ENCODE data around the gene TSHR. TPM values are rescaled to one million over a fixed set of nuclear protein-coding genes. Genes with fewer than 3 reads are reported as not detected.

The TSHR gene
- total RNA-seq, 1 experiment from 2014 or later, result not detected

- 0 out of 2 replicates have a peak, but pooled peaks cover 5% of the 10 kb centered on the region for H3K79me2 ChIP-seq (ENCODE audit: insufficient read depth, low read length)
- H2AFZ ChIP-seq (ENCODE audit: low read depth, low read length, poor library complexity, severe bottlenecking), result no peak overlapping the region
- H3K27me3 ChIP-seq (ENCODE audit: insufficient read depth, low read length), result no peaks in the 10 kb centered on the region
- no peak overlapping the region for H3K9ac ChIP-seq (ENCODE audit: low read length)
- no peaks in the 10 kb centered on the region for H3K36me3 ChIP-seq (ENCODE audit: control insufficient read depth in 1 of 2, insufficient read depth in 2 of 2, low read length in 2 of 2)
- peaks cover 4 to 9% of the 10 kb centered on the region in 2 experiments; a peak in 3 of 4 replicates for H3K4me1 ChIP-seq (ENCODE audit: control insufficient read depth in 1 of 2, insufficient read depth in 2 of 2, low read length in 2 of 2)
- H3K9me2 ChIP-seq (ENCODE audit: insufficient read depth), result no peaks in the 10 kb centered on the region
- TF ChIP-seq CTCF (IDR thresholded peaks at IDR 0.05 in 2 of 3, conservative IDR thresholded peaks at IDR 0.05 in 1 of 3; ENCODE audit: borderline replicate concordance in 1 of 3, insufficient read depth in 1 of 3, low read depth in 2 of 3, low read length in 2 of 3) (peak in 2 of 3 experiments; percentile 27 to 36; a peak in 3 of 6 replicates), ELF1 (IDR thresholded peaks at IDR 0.05; ENCODE audit: borderline replicate concordance, low read depth) (no peak), ZFX (IDR thresholded peaks at IDR 0.05) (no peak), ZNF274 (IDR thresholded peaks at IDR 0.05; ENCODE audit: low read depth, low read length) (no peak)
- ATAC-seq (peak; percentile 59), DNase-seq (ENCODE audit: low read depth, low spot score) (no peak)
- H3K27ac ChIP-seq (ENCODE audit: low read depth, low read length), result no peak overlapping the region
- intact Hi-C loops (cut with micrococcal nuclease), result no loop called here
- no peaks in the 10 kb centered on the region for H3K9me3 ChIP-seq (ENCODE audit: control insufficient read depth in 1 of 2, insufficient read depth in 1 of 2, low read depth in 1 of 2, low read length in 2 of 2)
- POLR2A ChIA-PET, result no interaction called here
- H4K20me1 ChIP-seq (ENCODE audit: insufficient read depth), result no peaks in the 10 kb centered on the region
- H3K4me3 ChIP-seq (replicated peaks in 1 of 2; ENCODE audit: low read depth in 1 of 2, low read length in 2 of 2), result no peak overlapping the region
- BruUV-seq (replicated peaks), result no TSS peak
- RAD21 ChIA-PET (ENCODE audit: low non-redundant PET in 1 of 2, low total read pairs in 2 of 2, uncharacterized antibody in 2 of 2, unreplicated experiment in 2 of 2), result no interaction called here
- H3K4me2 ChIP-seq (ENCODE audit: low read length), result no peak overlapping the region
- CTCF ChIA-PET, result no interaction called here
Measured at GRCh38 chr14:80927083-80927989, 28.1 kb upstream of the TSHR start.

- Histone ChIP-seq H3K36me3 (ENCODE audit: control insufficient read depth in 1 of 2, insufficient read depth in 2 of 2, low read length in 2 of 2) (no peaks in the 10 kb centered on the region), H3K9me2 (ENCODE audit: insufficient read depth) (no peaks in the 10 kb centered on the region), H3K27me3 (ENCODE audit: insufficient read depth, low read length) (no peaks in the 10 kb centered on the region), H2AFZ (ENCODE audit: low read depth, low read length, poor library complexity, severe bottlenecking) (no peak overlapping the region), H3K4me2 (ENCODE audit: low read length) (no peak overlapping the region), H3K27ac (ENCODE audit: low read depth, low read length) (no peak overlapping the region), H3K9ac (ENCODE audit: low read length) (no peak overlapping the region), H3K79me2 (ENCODE audit: insufficient read depth, low read length) (peaks cover 10% of the 10 kb centered on the region; the same call in 1 of the 2 replicates), H3K4me1 (ENCODE audit: control insufficient read depth in 1 of 2, insufficient read depth in 2 of 2, low read length in 2 of 2) (peaks cover 4 to 9% of the 10 kb centered on the region in 2 experiments; a peak in 3 of 4 replicates), H3K4me3 (replicated peaks in 1 of 2; ENCODE audit: low read depth in 1 of 2, low read length in 2 of 2) (no peak overlapping the region), H4K20me1 (ENCODE audit: insufficient read depth) (no peaks in the 10 kb centered on the region), H3K9me3 (ENCODE audit: control insufficient read depth in 1 of 2, insufficient read depth in 1 of 2, low read depth in 1 of 2, low read length in 2 of 2) (no peaks in the 10 kb centered on the region)
- intact Hi-C loops (cut with micrococcal nuclease), result no loop called here
- POLR2A ChIA-PET, result no interaction called here
- ATAC-seq (no peak), DNase-seq (ENCODE audit: low read depth, low spot score) (no peak)
- RAD21 ChIA-PET (ENCODE audit: low non-redundant PET in 1 of 2, low total read pairs in 2 of 2, uncharacterized antibody in 2 of 2, unreplicated experiment in 2 of 2), result no interaction called here
- BruUV-seq (replicated peaks), result no TSS peak
- CTCF ChIA-PET, result no interaction called here
- TF ChIP-seq EZH2 (IDR thresholded peaks at IDR 0.05) (no peak), REST (IDR thresholded peaks at IDR 0.05; ENCODE audit: low read depth) (no peak), FOSL1 (IDR thresholded peaks at IDR 0.05; ENCODE audit: low read depth) (no peak), ZNF274 (IDR thresholded peaks at IDR 0.05; ENCODE audit: low read depth, low read length) (no peak), ZBTB33 (IDR thresholded peaks at IDR 0.05; ENCODE audit: extremely low read depth, insufficient replicate concordance, low read length) (no peak)
- TF ChIP-seq, protein P1, sequence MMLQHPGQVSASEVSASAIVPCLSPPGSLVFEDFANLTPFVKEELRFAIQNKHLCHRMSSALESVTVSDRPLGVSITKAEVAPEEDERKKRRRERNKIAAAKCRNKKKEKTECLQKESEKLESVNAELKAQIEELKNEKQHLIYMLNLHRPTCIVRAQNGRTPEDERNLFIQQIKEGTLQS (IDR thresholded peaks at IDR 0.05), result no peak
Measured at GRCh38 chr14:80930095-80930494, 25.3 kb upstream of the TSHR start.

Data from HCT116 (cell line).